ENCODE measurements around the gene FOXO3B.
"Not testable (repeated sequence)": the region's sequence is repeated elsewhere in the genome, so short reads cannot be mapped to it uniquely, and the experiment has no call there.

- not testable (repeated sequence) for TF ChIP-seq POLR2A (IDR thresholded peaks at IDR 0.05); CTCF (IDR thresholded peaks at IDR 0.05 in 8 of 11, conservative IDR thresholded peaks at IDR 0.05 in 3 of 11); POLR2AphosphoS5 (IDR thresholded peaks at IDR 0.05)
Observed at GRCh38 chr17:18708215-18708614, 26.1 kb upstream of the FOXO3B start.

Measured in spleen (tissue), 7 donors.